HL-60 (cell line): ENCODE data around the gene DAPK3.

Experiments used
- DNase-seq, 2 experiments: peaks; one replicate each; pipeline ENCODE4 v3.0.0-alpha.2; 2010 to 2020; ENCODE audit warnings: low read depth in 1 of 2, low spot score in 1 of 2
- H3K27ac ChIP-seq: fragments of 250-450 bp; sonication (Bioruptor Pico); replicated peaks from 2 replicates; pipeline ENCODE4 v1.5.1; 2020; ENCODE audit warnings: mild to moderate bottlenecking, moderate library complexity
- H3K27me3 ChIP-seq: fragments of 250-450 bp; sonication (Bioruptor Pico); 2 replicates; pipeline ENCODE4 v1.5.1; 2021; ENCODE audit warnings: mild to moderate bottlenecking, moderate library complexity; ENCODE audit not compliant: insufficient read depth, poor library complexity, severe bottlenecking
- H3K4me3 ChIP-seq: replicated peaks from 2 replicates; pipeline ENCODE4 v1.5.1; 2011; ENCODE audit warnings: mild to moderate bottlenecking, control low read depth, low read length; ENCODE audit not compliant: insufficient read depth
- GABPA ChIP-seq: IDR thresholded peaks from 2 replicates; pipeline ENCODE4 v1.6.1; 2012; ENCODE audit warnings: low read depth
- POLR2AphosphoS5 ChIP-seq: IDR thresholded peaks from 2 replicates; pipeline ENCODE4 v1.6.1; 2012; ENCODE audit warnings: low read depth
- SPI1 ChIP-seq: IDR thresholded peaks from 2 replicates; pipeline ENCODE4 v1.6.1; 2012; ENCODE audit warnings: low read depth, mild to moderate bottlenecking, borderline replicate concordance
- TF ChIP-seq, protein P1 (sequence below): IDR thresholded peaks from one replicate; pipeline ENCODE4 v1.5.1; 2011; ENCODE audit warnings: low read length, control low read depth, inconsistent platforms; ENCODE audit not compliant: insufficient read depth
- TF ChIP-seq, protein P2 (sequence below): IDR thresholded peaks from 2 replicates; pipeline ENCODE4 v1.6.1; 2012; ENCODE audit warnings: low read depth; ENCODE audit not compliant: insufficient replicate concordance

The DAPK3 gene

DNA sequence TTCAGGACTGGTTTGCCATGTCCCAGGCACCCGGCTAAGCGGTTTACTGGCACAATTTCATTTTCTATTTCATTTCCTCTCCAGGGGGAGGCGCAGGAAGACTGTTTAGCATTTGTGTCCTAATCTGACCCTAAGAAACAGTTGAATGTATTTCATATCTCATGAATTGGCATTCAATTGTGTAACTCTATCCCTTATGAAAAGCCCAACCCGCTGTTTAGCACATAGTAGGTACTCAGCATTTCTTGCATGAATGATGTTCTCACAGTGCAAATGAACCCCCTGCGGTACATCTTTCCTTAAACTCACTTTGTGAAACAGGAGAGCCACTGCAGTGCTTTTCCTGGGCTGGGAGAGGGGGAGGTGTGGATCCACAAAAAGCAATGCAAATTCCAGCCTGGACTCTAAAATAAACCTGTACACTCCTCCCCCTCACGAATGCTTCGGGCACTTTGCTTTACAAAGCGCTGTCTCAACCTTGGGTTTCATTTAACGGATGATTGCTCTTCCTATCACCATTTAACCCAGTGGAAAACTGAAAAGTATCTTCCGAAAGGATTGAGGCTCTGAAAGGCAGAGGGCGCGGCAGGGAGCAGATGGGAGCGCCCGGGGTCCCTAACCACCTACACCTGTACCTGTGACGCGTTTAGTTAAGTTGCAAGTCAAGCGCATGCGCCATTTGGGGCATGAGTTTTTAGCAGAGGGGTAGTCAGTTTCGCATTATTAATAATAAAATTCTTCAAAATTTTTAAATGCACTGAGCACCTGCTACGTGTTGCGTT lies 15.6 kb upstream of the DAPK3 start:
- TF ChIP-seq, protein P1, sequence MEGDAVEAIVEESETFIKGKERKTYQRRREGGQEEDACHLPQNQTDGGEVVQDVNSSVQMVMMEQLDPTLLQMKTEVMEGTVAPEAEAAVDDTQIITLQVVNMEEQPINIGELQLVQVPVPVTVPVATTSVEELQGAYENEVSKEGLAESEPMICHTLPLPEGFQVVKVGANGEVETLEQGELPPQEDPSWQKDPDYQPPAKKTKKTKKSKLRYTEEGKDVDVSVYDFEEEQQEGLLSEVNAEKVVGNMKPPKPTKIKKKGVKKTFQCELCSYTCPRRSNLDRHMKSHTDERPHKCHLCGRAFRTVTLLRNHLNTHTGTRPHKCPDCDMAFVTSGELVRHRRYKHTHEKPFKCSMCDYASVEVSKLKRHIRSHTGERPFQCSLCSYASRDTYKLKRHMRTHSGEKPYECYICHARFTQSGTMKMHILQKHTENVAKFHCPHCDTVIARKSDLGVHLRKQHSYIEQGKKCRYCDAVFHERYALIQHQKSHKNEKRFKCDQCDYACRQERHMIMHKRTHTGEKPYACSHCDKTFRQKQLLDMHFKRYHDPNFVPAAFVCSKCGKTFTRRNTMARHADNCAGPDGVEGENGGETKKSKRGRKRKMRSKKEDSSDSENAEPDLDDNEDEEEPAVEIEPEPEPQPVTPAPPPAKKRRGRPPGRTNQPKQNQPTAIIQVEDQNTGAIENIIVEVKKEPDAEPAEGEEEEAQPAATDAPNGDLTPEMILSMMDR = peak; percentile 50
- TF ChIP-seq SPI1 = no peak
- TF ChIP-seq GABPA = no peak
- TF ChIP-seq POLR2AphosphoS5 = no peak
- Histone ChIP-seq H3K27ac (peak overlapping the region; percentile 82), H3K4me3 (peak overlapping the region; percentile 89), H3K27me3 (no peaks in the 10 kb centered on the region)
- peak; percentile 62 to 80 for DNase-seq

DNA sequence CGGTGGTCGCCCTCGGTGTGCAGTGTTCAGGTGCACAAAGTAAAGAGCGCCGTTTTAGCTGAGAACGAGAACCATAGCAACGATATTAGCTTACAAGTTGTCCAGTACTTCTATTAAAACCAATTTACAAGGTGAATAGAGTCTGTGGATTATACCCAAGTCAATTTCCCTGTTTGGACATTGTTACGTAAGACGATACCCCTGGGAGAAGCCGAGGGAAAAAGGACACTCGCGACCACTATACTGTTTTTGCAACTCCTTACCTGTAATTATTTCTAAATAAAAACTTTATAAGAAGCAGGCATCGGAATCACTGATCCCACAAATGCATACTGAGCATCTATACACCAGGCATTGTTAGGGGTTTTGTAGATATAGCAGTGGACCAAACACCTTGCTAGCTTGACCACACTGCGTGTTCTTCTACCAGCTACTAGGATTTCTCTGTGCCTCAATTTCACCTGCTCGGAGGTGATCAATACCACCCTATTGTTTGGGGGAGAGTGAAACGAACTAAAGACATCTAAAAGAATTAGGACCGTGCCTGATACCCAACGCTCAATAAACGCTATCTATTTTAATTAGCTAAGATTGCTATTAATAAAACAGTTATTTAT lies 14.9 kb upstream of the DAPK3 start:
- TF ChIP-seq POLR2AphosphoS5 (no peak), GABPA (no peak), SPI1 (no peak)
- TF ChIP-seq, protein P2, sequence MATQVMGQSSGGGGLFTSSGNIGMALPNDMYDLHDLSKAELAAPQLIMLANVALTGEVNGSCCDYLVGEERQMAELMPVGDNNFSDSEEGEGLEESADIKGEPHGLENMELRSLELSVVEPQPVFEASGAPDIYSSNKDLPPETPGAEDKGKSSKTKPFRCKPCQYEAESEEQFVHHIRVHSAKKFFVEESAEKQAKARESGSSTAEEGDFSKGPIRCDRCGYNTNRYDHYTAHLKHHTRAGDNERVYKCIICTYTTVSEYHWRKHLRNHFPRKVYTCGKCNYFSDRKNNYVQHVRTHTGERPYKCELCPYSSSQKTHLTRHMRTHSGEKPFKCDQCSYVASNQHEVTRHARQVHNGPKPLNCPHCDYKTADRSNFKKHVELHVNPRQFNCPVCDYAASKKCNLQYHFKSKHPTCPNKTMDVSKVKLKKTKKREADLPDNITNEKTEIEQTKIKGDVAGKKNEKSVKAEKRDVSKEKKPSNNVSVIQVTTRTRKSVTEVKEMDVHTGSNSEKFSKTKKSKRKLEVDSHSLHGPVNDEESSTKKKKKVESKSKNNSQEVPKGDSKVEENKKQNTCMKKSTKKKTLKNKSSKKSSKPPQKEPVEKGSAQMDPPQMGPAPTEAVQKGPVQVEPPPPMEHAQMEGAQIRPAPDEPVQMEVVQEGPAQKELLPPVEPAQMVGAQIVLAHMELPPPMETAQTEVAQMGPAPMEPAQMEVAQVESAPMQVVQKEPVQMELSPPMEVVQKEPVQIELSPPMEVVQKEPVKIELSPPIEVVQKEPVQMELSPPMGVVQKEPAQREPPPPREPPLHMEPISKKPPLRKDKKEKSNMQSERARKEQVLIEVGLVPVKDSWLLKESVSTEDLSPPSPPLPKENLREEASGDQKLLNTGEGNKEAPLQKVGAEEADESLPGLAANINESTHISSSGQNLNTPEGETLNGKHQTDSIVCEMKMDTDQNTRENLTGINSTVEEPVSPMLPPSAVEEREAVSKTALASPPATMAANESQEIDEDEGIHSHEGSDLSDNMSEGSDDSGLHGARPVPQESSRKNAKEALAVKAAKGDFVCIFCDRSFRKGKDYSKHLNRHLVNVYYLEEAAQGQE = no peak
- TF ChIP-seq, protein P1 = no peak
- Histone ChIP-seq H3K4me3 (peak overlapping the region; percentile 89), H3K27me3 (no peaks in the 10 kb centered on the region), H3K27ac (peak overlapping the region; percentile 82)
- no peak for DNase-seq

DNA sequence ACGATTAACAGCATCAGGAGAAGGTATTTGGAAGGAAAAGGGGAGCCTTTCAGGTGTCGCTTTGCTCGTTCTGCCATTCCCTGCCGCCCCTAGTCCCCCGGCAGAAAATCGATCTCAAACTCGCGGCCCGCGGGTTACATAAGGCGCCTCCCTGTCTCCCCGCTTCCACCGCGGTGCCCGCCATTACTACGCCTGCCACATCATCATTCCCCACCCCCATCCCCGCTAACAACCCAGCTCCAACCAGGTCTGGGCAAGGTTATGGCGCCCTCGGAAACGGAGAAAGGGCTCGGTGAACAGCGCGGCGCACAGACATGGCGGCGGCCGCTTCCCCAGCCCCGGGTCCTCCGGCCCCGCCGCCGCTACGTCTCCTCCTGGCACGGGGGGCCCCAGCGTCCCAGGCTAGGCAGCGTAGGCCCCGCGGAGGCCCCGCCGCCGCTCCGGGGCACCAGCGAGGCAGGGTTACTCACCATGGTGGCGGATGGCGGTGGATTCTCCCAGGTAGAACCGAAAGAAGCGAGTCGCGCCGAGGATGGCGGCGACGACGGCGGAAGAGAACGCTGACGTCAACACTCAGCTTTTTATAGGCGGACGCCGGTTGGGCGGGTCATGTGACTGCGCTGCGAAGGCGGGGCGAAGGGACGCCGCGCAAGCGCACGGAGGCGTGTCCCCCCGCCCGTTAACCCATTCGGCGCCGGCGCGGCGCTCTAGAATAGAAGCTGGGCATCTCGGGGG lies 14.2 kb upstream of the DAPK3 start, which contains the start of gene EEF2:
Gene EEF2 (minus strand): TSS at position 556 of the 735 bp plus-strand sequence. CDS start 83 bp downstream, at position 473.
- DNase-seq = peak; percentile 82 to 94
- TF ChIP-seq SPI1 (no peak), GABPA (0 out of 2 replicates have a peak, but pooled peaks have one; percentile 24), POLR2AphosphoS5 (peak; percentile 99)
- TF ChIP-seq, protein P1 = no peak
- TF ChIP-seq, protein P2 = peak; percentile 87
- Histone ChIP-seq H3K4me3 (peak within 1 kb of the TSS; percentile 89), H3K27ac (peak within 1 kb of the TSS; percentile 82), H3K27me3 (no peaks in the 10 kb centered on the region)
